GM21737 (cell line): Measurements from ENCODE around the gene PLA2G12A.
"Not testable (repeated sequence)": the region's sequence is repeated elsewhere in the genome, so short reads cannot be mapped to it uniquely, and the experiment has no call there.

Experiments
- ATAC-seq: cut with Tn5 transposase; IDR thresholded peaks from one replicate; pipeline ENCODE4 v1.9.1; 2021; ENCODE audit warnings: mild to moderate bottlenecking, moderate library complexity; ENCODE audit not compliant: unreplicated experiment

PLA2G12A gene

GRCh38 chr4:109682875-109683274 is 47.0 kb downstream of the PLA2G12A start:
- ATAC-seq: no peak

GRCh38 chr4:109678925-109679324 is 50.9 kb downstream of the PLA2G12A start:
- not testable (repeated sequence) for ATAC-seq

- not testable (repeated sequence) for ATAC-seq
These were observed 51.4 kb downstream of the PLA2G12A start for GRCh38 chr4:109678472-109678871.

GRCh38 chr4:109676886-109677285 is 53.0 kb downstream of the PLA2G12A start:
- no peak for ATAC-seq

GRCh38 chr4:109675843-109676242 is 54.0 kb downstream of the PLA2G12A start:
- ATAC-seq: no peak

GRCh38 chr4:109675181-109675580 is 54.7 kb downstream of the PLA2G12A start:
- ATAC-seq: no peak

- no peak for ATAC-seq
These were observed 56.6 kb downstream of the PLA2G12A start for GRCh38 chr4:109673303-109673702.

- no peak for ATAC-seq
These were observed 57.5 kb downstream of the PLA2G12A start for GRCh38 chr4:109672169-109672930.

- no peak for ATAC-seq
These were observed 58.5 kb downstream of the PLA2G12A start for GRCh38 chr4:109671350-109671749.

- ATAC-seq: no peak
These were observed 63.9 kb downstream of the PLA2G12A start for GRCh38 chr4:109665783-109666485.

- no peak for ATAC-seq
These were observed 67.1 kb downstream of the PLA2G12A start for GRCh38 chr4:109662771-109663170.

- no peak for ATAC-seq
These were observed 67.8 kb downstream of the PLA2G12A start for GRCh38 chr4:109662116-109662515.
